ENCODE results near the gene NUP214.

NUP214 gene

DNA sequence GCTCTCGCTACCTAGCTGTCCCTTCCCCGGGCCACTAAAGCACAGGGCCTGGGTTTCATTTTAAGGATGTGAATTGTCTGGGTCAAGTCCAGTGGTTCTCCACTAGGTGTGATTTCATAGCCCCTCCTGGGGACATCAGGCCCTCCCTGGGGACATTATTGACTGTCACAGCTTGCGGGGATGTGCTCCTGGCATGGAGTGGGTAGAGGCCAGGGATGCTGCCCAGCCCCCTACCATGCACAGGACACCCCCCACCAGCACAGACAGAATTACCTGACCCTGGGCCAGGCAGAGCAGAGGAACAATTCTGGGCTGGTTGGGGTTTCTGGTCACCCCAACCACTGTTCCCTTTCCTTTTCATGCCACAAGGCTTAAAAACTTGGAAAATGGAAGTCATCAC lies 146.8 kb downstream of the NUP214 start:
- no peak for DNase-seq (ENCODE audit: low spot score)
- TF ChIP-seq, protein P1, sequence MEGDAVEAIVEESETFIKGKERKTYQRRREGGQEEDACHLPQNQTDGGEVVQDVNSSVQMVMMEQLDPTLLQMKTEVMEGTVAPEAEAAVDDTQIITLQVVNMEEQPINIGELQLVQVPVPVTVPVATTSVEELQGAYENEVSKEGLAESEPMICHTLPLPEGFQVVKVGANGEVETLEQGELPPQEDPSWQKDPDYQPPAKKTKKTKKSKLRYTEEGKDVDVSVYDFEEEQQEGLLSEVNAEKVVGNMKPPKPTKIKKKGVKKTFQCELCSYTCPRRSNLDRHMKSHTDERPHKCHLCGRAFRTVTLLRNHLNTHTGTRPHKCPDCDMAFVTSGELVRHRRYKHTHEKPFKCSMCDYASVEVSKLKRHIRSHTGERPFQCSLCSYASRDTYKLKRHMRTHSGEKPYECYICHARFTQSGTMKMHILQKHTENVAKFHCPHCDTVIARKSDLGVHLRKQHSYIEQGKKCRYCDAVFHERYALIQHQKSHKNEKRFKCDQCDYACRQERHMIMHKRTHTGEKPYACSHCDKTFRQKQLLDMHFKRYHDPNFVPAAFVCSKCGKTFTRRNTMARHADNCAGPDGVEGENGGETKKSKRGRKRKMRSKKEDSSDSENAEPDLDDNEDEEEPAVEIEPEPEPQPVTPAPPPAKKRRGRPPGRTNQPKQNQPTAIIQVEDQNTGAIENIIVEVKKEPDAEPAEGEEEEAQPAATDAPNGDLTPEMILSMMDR (IDR thresholded peaks at IDR 0.05; ENCODE audit: extremely low read depth, missing control alignments): no peak

DNA sequence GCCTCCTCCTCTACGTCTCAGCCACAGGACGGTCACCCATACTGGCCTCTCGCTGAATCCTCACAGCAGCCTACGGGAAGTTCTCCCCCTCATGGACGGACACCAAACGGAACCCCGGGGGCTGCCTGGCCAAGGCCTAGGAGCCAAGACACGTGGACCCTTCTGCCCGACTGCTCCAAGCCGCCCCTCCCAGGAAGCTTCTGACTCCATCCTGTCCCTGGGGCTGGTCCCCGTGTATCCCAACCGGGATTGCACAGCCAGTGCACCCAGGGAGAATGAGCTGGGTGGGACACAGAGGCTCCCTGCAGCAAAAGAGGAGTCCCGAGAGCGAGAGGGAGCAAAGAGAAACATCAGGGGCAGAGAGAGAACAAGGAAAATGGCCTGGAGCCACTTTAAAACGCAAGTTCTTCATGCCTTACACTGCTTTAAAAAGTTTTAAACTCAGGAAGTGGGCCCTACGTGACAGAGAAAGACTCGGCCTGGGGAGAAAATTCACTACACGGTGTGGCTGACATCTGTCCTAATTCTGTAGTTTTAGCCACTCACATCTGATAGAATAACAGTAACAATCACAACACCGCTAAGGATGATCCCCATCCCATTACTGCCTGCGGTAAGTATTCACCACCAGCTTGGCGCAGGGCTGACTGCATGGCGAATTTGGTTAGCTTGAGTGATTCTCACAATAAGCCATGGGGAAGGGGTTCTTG lies 147.9 kb downstream of the NUP214 start:
- TF ChIP-seq, protein P1 (IDR thresholded peaks at IDR 0.05; ENCODE audit: extremely low read depth, missing control alignments): no peak
- peak; percentile 63 for DNase-seq (ENCODE audit: low spot score)

DNA sequence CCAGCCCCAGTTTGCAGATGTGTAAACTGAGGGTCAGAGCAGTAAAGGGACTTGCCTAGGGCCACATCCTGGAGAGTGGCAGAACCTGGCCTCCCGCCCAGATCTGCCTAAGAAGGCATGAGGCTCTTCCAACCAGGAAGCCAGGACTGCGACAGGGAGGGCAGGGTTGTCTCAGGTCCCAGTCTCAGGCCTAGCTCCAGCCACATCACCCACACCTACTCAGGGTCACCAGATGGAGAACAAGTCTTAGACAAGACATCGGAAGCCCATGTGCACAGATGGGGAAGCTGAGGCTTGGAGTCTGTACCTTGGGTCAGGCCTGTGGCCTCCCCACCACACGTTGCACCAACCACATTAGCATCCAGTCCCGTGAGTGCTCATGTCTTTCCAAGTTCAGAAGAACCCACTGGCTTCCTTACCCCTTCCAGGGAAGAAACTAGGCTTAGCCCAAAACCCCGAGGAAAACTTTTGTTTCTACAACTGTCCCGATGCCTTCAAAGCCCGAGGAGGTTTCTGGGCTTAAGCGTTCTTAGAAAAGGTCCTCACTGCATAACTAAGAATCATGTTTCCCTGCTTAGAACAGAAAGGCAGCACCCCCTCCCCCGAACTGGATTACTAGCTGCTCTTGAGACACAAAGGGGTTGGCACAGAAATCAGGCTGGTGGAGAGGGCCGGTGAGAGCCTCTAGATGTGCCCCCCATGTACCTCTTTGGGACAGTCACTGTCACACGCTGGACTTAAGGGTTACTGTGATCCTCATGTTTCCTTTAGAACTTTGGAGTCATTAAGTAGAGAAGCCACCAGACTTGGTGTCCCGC lies 148.7 kb downstream of the NUP214 start:
- TF ChIP-seq, protein P1 (IDR thresholded peaks at IDR 0.05; ENCODE audit: extremely low read depth, missing control alignments): no peak
- no peak for DNase-seq (ENCODE audit: low spot score)

DNA sequence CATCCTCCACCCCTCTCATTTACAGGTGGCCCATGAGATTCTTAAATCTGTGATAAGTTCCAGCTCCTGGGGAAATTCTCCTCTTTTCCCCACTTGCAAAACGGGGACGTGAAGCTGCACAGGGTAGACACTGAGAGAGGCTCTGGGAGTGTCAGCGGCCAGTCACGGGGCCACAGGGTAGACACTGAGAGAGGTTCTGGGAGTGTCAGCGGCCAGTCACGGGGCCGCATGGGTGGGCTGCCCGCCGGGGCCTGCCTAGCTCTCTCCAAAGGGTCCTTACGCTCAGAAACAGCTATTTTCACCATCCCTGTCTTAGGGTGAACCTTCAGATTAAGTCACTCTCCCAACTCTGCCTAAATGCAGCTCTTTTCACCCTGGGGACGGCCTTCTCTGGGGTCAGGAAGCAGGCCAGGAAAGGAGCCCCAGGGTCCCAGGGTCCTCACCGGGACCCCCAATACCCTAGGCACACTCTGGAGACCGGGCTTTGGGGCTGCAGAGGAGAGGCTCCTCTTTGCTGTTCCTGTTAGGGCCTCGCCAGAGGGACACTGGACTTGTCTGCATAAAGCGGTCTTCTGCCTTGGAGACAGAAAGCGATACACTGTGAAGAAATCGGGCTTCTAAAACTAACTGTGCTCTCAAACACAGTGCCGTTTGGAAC lies 149.4 kb downstream of the NUP214 start:
- TF ChIP-seq, protein P1 (IDR thresholded peaks at IDR 0.05; ENCODE audit: extremely low read depth, missing control alignments): no peak
- DNase-seq (ENCODE audit: low spot score): peak; percentile 59

DNA sequence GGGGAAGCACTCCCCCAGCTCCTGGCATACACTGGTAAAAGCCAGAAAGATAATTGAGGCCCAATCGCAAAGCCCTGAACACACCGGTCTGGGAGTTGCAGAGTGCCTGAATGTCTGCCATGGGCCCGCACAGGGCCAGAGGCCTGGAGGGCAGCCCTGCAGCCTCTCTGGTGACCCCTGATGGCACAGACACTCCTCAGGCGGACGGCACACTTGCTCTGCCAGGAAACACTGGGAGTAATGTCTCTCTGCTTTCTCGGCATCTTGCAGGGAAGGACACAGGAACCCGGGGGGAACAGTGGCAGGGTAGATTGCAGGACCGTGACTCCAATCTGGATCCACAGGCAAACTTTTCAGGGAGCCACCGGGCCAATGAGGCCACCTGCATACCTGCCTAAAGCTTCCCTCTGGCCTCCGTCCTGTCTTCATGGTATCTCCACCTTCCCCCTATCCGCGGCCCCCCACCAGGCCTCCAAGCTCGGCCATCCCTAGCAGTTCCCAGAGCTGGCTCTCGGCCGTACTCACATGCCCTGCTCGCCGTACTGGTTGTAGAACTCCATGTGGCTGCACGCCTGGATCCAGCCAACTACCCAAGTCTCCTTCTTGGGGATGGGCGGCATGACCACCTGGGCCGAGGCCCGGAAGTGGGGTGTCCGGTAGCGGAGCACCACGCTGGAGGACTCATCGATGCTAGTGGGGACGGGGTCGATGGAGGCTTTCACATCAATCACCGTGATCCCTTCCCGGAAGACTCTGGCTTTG lies 150.1 kb downstream of the NUP214 start:
- TF ChIP-seq, protein P1 (IDR thresholded peaks at IDR 0.05; ENCODE audit: extremely low read depth, missing control alignments): peak; percentile 51
- peak; percentile 73 for DNase-seq (ENCODE audit: low spot score)

DNA sequence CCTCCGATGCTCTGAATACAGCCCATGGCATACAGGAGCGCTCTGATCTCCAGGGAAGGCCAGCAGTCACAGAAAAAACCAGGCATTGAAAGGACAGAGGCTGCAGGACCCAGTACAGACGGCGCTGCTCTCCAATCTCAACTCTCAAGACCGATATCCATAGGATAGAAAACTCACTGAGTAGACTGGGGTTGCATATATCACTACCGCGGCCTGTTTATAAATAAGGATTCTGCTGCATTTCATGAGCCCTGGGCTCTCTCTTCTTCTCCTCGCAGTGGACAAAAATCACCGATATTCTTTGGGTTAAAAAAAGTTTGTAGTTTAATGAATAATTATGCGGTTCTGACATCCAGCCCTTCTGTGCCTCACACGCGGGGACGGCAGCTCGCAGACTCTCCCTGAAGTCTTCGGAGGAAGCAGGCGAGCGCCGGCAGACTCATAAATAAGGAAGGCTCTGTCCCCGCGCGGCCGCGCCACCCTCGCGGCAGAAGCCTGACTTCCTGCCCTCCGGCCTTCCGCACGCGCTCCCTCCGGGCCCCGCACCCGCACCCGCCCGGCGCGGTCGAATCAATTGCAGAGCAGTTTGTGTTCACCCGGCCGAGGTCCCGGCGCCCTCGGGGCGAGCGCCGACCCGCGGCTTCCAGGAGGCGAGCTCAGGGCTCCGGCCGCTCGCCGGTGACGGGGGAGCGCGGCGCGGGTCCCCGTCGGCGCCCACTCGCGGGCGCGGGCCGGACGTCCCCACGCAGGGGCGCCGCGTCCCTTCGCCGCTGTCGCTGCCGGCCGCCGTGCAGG lies 150.9 kb downstream of the NUP214 start, which contains the start of gene FAM78A:
Gene FAM78A, minus strand, starts transcription at position 417 of the 795 bp plus-strand sequence. Its CDS starts 331 bp downstream, at position 86.
- DNase-seq (ENCODE audit: low spot score): peak; percentile 75
- TF ChIP-seq, protein P1 (IDR thresholded peaks at IDR 0.05; ENCODE audit: extremely low read depth, missing control alignments): no peak
